DOHH2 (cell line): ENCODE measurements around the gene SORT1.
A peak's percentile ranks its signal among the peaks of the same experiment; 100 is the strongest.

Source experiments
- EZH2phosphoT487 ChIP-seq: fragments of 200-600 bp; sonication (generic); IDR thresholded peaks from 2 replicates; pipeline ENCODE4 v1.6.1; 2017; ENCODE audit warnings: borderline replicate concordance, mild to moderate bottlenecking, antibody characterized with exemption, low read length, moderate library complexity, mixed read lengths
- TF ChIP-seq, protein P1 (sequence below): fragments of 200-600 bp; sonication (generic); IDR thresholded peaks from one replicate; pipeline ENCODE4 v1.5.1; 2014; ENCODE audit warnings: antibody characterized with exemption, mild to moderate bottlenecking, low read depth, low read length; ENCODE audit not compliant: poor library complexity, severe bottlenecking

DNA sequence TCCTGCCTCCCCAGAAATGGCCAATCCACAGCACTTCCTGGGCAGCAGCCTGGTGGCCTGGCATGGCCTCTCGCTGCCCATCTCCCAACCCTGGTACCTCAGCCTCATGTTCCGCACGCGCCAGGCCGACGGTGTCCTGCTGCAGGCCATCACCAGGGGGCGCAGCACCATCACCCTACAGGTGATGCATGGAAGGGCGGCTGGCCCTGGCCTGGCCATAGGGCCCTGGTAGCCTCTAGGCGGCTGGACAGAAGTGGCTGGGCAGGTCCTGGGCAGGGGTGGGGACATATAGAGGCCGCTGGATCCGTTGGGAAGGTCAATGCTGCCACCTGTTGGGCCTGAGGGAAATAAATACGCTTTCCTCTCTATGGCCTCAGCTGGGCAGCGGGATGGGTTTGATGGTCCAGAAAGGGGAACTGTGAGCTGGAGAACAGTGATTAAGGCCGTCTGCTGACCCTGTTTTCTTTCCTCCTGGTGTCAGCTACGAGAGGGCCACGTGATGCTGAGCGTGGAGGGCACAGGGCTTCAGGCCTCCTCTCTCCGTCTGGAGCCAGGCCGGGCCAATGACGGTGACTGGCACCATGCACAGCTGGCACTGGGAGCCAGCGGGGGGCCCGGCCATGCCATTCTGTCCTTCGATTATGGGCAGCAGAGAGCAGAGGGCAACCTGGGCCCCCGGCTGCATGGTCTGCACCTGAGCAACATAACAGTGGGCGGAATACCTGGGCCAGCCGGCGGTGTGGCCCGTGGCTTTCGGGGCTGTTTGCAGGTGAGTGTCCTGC, 133.9 kb downstream of the SORT1 start:
- TF ChIP-seq, protein P1, sequence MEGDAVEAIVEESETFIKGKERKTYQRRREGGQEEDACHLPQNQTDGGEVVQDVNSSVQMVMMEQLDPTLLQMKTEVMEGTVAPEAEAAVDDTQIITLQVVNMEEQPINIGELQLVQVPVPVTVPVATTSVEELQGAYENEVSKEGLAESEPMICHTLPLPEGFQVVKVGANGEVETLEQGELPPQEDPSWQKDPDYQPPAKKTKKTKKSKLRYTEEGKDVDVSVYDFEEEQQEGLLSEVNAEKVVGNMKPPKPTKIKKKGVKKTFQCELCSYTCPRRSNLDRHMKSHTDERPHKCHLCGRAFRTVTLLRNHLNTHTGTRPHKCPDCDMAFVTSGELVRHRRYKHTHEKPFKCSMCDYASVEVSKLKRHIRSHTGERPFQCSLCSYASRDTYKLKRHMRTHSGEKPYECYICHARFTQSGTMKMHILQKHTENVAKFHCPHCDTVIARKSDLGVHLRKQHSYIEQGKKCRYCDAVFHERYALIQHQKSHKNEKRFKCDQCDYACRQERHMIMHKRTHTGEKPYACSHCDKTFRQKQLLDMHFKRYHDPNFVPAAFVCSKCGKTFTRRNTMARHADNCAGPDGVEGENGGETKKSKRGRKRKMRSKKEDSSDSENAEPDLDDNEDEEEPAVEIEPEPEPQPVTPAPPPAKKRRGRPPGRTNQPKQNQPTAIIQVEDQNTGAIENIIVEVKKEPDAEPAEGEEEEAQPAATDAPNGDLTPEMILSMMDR, result peak; percentile 99
- no peak for TF ChIP-seq EZH2phosphoT487
